Parathyroid adenoma (tissue), 2 donors: ENCODE results near the gene GNAS-AS1.

Experiments
- H2AFZ ChIP-seq: fragments of 300-600 bp; sonication (generic); one replicate; pipeline ENCODE4 v1.7.0; 2017; ENCODE audit warnings: antibody characterized with exemption, mild to moderate bottlenecking
- H3K27ac ChIP-seq: fragments of 300-600 bp; sonication (generic); one replicate; pipeline ENCODE4 v1.7.0; 2017
- H3K27me3 ChIP-seq: fragments of 300-600 bp; sonication (generic); one replicate; pipeline ENCODE4 v1.7.0; 2017; ENCODE audit warnings: low read length; ENCODE audit not compliant: control insufficient read depth, insufficient read depth
- H3K36me3 ChIP-seq: fragments of 300-600 bp; sonication (generic); one replicate; pipeline ENCODE4 v1.7.0; 2017; ENCODE audit warnings: low read length; ENCODE audit not compliant: control insufficient read depth, insufficient read depth
- H3K4me1 ChIP-seq: fragments of 300-600 bp; sonication (generic); one replicate; pipeline ENCODE4 v1.7.0; 2017; ENCODE audit warnings: control low read depth
- H3K4me2 ChIP-seq: fragments of 300-600 bp; sonication (generic); one replicate; pipeline ENCODE4 v1.7.0; 2017; ENCODE audit warnings: low read length
- H3K4me3 ChIP-seq: fragments of 300-600 bp; sonication (generic); one replicate; pipeline ENCODE4 v1.7.0; 2017; ENCODE audit warnings: low read depth, low read length
- H3K79me2 ChIP-seq: fragments of 300-600 bp; sonication (generic); one replicate; pipeline ENCODE4 v1.7.0; 2017; ENCODE audit warnings: control low read depth
- H3K9ac ChIP-seq: fragments of 300-600 bp; sonication (generic); one replicate; pipeline ENCODE4 v1.7.0; 2017; ENCODE audit warnings: mild to moderate bottlenecking
- H3K9me3 ChIP-seq: fragments of 300-600 bp; sonication (generic); one replicate; pipeline ENCODE4 v1.7.0; 2017; ENCODE audit warnings: low read length; ENCODE audit not compliant: control insufficient read depth
- TF ChIP-seq, protein P1 (sequence below): fragments of 300-600 bp; sonication (generic); IDR thresholded peaks from one replicate; pipeline ENCODE4 v1.7.0; 2017; ENCODE audit warnings: antibody characterized with exemption, mild to moderate bottlenecking
- donor health status: primary hyperparathyroidism.

GNAS-AS1 gene

GRCh38 chr20:58847463-58847862 lies 3.2 kb downstream of the GNAS-AS1 start:
- no peaks in the 10 kb centered on the region for H3K79me2 ChIP-seq
- no peak overlapping the region for H3K4me3 ChIP-seq
- H2AFZ ChIP-seq = no peak overlapping the region
- TF ChIP-seq, protein P1, sequence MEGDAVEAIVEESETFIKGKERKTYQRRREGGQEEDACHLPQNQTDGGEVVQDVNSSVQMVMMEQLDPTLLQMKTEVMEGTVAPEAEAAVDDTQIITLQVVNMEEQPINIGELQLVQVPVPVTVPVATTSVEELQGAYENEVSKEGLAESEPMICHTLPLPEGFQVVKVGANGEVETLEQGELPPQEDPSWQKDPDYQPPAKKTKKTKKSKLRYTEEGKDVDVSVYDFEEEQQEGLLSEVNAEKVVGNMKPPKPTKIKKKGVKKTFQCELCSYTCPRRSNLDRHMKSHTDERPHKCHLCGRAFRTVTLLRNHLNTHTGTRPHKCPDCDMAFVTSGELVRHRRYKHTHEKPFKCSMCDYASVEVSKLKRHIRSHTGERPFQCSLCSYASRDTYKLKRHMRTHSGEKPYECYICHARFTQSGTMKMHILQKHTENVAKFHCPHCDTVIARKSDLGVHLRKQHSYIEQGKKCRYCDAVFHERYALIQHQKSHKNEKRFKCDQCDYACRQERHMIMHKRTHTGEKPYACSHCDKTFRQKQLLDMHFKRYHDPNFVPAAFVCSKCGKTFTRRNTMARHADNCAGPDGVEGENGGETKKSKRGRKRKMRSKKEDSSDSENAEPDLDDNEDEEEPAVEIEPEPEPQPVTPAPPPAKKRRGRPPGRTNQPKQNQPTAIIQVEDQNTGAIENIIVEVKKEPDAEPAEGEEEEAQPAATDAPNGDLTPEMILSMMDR = no peak
- peaks cover 5% of the 10 kb centered on the region for H3K27me3 ChIP-seq
- no peak overlapping the region for H3K27ac ChIP-seq
- no peaks in the 10 kb centered on the region for H3K36me3 ChIP-seq
- H3K4me1 ChIP-seq = no peaks in the 10 kb centered on the region
- no peaks in the 10 kb centered on the region for H3K9me3 ChIP-seq
- H3K4me2 ChIP-seq = no peak overlapping the region
- H3K9ac ChIP-seq = no peak overlapping the region

DNA sequence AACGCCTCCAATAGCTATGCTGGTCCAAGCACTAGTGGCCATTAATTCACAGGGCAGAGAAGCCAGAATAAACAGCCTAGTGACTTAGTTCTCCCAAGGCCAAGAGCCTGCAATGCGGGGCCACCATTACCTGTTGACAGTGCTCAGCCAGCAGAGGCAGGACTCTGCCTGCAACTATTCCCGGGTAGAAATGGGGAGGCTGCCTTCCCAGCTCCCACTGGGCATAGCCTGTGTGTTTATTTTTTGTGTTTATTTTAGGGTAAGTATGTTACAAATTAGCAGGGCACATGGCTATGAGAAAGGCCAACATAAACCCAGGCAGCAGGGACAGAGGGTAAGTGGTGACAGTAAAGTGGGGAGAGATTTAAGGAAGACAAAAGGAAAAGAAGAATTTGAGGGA lies 5.0 kb downstream of the GNAS-AS1 start:
- no peaks in the 10 kb centered on the region for H3K27me3 ChIP-seq
- H3K4me1 ChIP-seq = no peaks in the 10 kb centered on the region
- H3K27ac ChIP-seq = no peak overlapping the region
- H3K4me2 ChIP-seq = no peak overlapping the region
- H3K9ac ChIP-seq = no peak overlapping the region
- H3K79me2 ChIP-seq = no peaks in the 10 kb centered on the region
- no peaks in the 10 kb centered on the region for H3K9me3 ChIP-seq
- TF ChIP-seq, protein P1 = no peak
- no peak overlapping the region for H3K4me3 ChIP-seq
- no peaks in the 10 kb centered on the region for H3K36me3 ChIP-seq
- no peak overlapping the region for H2AFZ ChIP-seq

GRCh38 chr20:58843128-58843556 lies 7.6 kb downstream of the GNAS-AS1 start:
- Histone ChIP-seq H3K4me2 (no peak overlapping the region), H3K9ac (no peak overlapping the region), H3K4me3 (no peak overlapping the region), H3K4me1 (no peaks in the 10 kb centered on the region), H3K27me3 (no peaks in the 10 kb centered on the region), H3K79me2 (no peaks in the 10 kb centered on the region), H3K9me3 (no peaks in the 10 kb centered on the region), H2AFZ (no peak overlapping the region), H3K36me3 (no peaks in the 10 kb centered on the region), H3K27ac (no peak overlapping the region)
- TF ChIP-seq, protein P1 = no peak

GRCh38 chr20:58842276-58842675 lies 8.4 kb downstream of the GNAS-AS1 start:
- TF ChIP-seq, protein P1 = no peak
- no peaks in the 10 kb centered on the region for H3K9me3 ChIP-seq
- H3K27me3 ChIP-seq = no peaks in the 10 kb centered on the region
- no peaks in the 10 kb centered on the region for H3K79me2 ChIP-seq
- H3K9ac ChIP-seq = no peak overlapping the region
- H3K4me1 ChIP-seq = no peaks in the 10 kb centered on the region
- H3K36me3 ChIP-seq = no peaks in the 10 kb centered on the region
- H3K4me2 ChIP-seq = no peak overlapping the region
- H3K27ac ChIP-seq = no peak overlapping the region
- H2AFZ ChIP-seq = no peak overlapping the region
- H3K4me3 ChIP-seq = no peak overlapping the region

DNA sequence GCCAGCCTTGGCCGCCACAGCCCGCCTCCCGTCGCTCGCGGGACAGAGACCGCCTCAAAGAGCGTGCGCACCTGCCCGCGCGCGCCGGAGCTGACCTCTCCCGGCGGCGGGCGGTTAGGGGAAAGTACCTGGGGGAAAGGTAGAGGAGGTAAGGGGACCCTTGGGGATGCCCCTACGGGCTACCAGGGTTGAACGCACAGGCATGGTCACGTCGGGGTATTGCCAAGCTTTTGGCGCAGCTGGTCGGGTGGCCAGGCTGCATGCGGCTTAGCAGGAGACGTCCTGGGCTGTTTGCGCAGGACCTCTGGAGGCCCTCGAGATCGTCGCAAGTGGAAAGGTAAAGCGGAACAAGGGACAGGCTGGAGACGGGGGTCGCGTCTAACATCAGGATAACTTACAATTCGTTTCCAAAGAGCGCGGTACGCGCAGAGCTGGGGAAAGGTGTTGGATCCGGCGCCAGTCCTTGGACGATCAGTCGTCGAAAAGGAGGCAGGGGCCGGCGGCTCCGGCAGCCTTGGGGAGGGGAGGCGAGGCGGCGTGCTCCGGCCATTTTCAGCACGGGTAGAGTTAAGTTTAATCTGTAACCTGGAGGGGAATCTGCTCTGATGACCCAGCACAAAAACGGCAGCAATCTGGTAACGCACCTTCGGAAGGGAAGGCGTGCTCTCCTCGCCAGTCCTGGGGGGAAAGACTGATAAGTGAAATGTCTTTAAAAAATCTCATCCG lies 9.0 kb downstream of the GNAS-AS1 start:
- Histone ChIP-seq H3K4me3 (no peak overlapping the region), H3K27ac (no peak overlapping the region), H3K27me3 (no peaks in the 10 kb centered on the region), H3K36me3 (no peaks in the 10 kb centered on the region), H3K79me2 (no peaks in the 10 kb centered on the region), H3K4me2 (no peak overlapping the region), H3K9me3 (no peaks in the 10 kb centered on the region), H3K4me1 (no peaks in the 10 kb centered on the region), H3K9ac (no peak overlapping the region), H2AFZ (no peak overlapping the region)
- TF ChIP-seq, protein P1 = no peak
